Keratinocyte (primary cell): Measurements from ENCODE around the gene TEX53.

Experiments used
- CTCF ChIP-seq, 3 experiments: IDR thresholded peaks in 1 of 3; conservative IDR thresholded peaks in 1 of 3; optimal IDR thresholded peaks in 1 of 3; 2 replicates in 2 of 3; 3 replicates in 1 of 3; pipeline versions ENCODE3 to v1.5.1; 2011; ENCODE audit warnings: low read length in 3 of 3, mild to moderate bottlenecking in 3 of 3, moderate library complexity in 2 of 3, control low read depth in 1 of 3, inconsistent platforms in 1 of 3; ENCODE audit not compliant: insufficient read depth in 2 of 3; ENCODE audit errors: extremely low read depth in 1 of 3
- EZH2 ChIP-seq: IDR thresholded peaks from one replicate; pipeline ENCODE4 v1.6.1; 2012; ENCODE audit warnings: inconsistent platforms, mild to moderate bottlenecking, low read length, moderate library complexity

GRCh38 chr9:114624677-114625076 is 32.9 kb downstream of the TEX53 start:
- TF ChIP-seq CTCF (optimal IDR thresholded peaks at IDR 0.05 in 1 of 3, IDR thresholded peaks at IDR 0.05 in 1 of 3, conservative IDR thresholded peaks at IDR 0.05 in 1 of 3; ENCODE audit: extremely low read depth in 1 of 3, insufficient read depth in 2 of 3, low read length in 3 of 3), result no peak
- no peak for TF ChIP-seq EZH2
